K562 treated with DMSO at 1 percent for 48 hours (cell line): ENCODE measurements around the gene CALHM2. TPM values are rescaled to one million over a fixed set of nuclear protein-coding genes. Genes with fewer than 3 reads are reported as not detected.

ENCODE experiments used
- total RNA-seq: library from RNA; unstranded; fragments of 300-600 nt; gene quantifications from 2 replicates; pipeline ENCODE4 v1.2.3, GENCODE V29; 2022; ENCODE audit warnings: low replicate concordance; ENCODE audit errors: extremely low read depth

Gene CALHM2, protein sequence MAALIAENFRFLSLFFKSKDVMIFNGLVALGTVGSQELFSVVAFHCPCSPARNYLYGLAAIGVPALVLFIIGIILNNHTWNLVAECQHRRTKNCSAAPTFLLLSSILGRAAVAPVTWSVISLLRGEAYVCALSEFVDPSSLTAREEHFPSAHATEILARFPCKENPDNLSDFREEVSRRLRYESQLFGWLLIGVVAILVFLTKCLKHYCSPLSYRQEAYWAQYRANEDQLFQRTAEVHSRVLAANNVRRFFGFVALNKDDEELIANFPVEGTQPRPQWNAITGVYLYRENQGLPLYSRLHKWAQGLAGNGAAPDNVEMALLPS
- not detected in 2 replicates for total RNA-seq

DNA sequence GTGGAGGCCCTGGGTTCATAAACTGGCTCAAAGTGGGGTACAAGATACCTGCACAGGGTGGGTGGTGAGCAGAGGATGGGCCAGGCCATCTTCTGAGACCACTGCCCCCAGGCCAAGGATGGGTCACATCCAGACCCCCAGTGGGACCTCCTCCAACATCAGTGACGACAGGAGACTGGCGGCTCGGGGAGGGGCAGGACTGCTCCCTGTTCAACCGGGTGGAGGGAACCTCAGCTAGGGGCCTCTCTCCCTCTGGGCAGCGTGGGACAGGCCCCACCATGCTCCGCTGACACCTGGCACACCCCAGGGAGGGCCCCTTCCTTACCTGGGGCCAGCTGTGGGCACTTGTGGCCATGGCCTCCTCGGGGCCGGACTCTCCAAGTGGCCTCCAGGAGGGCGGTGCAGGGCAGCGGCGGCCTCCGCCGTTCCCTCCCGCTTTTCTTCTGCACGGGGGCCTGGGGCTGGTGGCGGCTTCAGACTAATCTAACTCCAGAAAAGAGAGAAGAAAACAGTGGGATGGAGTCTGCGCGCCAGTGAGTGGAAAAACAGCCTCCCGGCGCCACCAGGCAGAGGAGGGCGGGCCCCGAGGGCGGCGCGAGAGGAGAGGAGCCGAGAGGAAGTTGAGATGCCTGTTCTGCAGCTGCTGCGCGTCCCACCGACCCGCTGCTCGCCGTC lies at the start of gene CALHM2:
Gene CALHM2, minus strand, starts transcription at position 540 of the 675 bp plus-strand sequence. CDS start 2,429 bp downstream, outside the sequence.

DNA sequence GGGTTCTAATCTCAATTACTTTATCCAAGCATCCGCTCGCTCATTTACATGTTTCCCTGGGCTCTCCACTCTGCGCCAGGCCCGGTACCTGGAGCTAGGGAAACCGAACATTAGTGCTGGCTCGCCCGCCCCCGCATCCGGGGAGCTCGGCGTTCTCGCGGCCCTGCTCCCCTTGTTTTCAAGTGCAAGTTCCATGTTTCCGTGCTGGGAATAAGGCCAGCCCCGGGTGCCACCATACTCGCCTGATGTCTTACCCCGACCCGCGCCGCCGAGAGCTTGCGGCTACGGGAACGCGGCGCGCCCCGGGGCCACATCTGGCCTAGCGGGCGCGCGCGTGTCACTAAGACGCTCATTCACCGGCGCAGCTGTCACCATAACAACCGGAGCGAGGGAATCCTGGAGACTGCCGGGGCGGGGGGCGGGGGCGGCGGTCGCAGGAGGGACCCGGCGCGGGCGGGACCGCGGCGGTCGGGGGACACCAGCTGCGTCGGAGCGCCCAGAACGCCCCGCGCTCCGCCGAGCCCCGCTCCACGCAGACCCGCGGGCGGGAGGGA lies 41.3 kb upstream of the CALHM2 start, which contains the start of gene NEURL1:
Gene NEURL1, plus strand, starts transcription at position 344 of the 554 bp plus-strand sequence. CDS start 683 bp downstream, outside the sequence.

DNA sequence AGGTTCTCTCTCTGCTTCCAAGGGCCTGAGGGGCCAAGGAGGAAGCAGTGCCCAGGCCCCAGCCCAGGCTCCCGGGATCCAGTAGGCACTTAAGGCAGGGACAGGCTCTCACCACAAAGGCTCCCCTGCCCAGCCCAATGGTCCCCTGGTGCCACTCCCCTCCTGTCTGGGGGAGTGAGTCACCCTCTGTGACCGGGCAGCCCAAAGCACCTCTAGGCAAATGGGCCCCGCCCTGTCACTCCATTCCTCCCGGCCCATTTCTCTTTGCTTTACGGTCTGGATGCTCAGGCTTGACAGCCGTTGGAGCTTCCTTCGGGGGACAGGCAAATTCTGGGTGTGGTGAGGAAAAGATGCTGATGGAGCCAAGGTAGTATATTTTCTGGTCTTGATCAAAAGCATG lies 27.0 kb upstream of the CALHM2 start, which contains the start of gene CALHM3:
Gene CALHM3, minus strand, starts transcription at position 106 of the 400 bp plus-strand sequence. CDS start 208 bp downstream, outside the sequence.

DNA sequence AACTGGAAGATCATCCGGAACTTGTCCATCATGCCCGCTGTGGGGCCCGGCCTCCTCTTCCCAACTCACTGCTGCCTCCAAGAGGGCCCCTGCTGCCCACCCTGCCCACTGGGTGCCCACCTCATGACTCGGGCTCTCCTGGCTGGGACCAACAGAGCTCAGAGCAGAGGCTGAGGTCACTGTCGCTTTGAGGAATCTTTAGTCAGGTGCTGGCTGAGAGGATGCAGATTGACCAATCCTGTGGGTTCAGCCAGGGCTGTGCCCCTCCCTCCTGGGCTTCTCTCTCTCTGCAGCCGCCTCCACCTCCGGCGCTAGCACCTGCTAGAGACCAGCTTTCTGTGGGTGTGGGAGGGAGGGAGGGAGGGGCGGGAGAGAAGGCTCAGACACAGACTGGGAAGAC lies 6.5 kb upstream of the CALHM2 start, which contains the start of gene CALHM1:
Gene CALHM1, minus strand, starts transcription at position 181 of the 400 bp plus-strand sequence. Its CDS starts 149 bp downstream, at position 32.

Other genes starting within 250 kb of the CALHM2 start
- gene RPEL1, start 206.5 kb downstream of the CALHM2 start, total RNA-seq, result not detected in 2 replicates
- gene INA, start 175.2 kb downstream of the CALHM2 start, total RNA-seq, result not detected in 2 replicates
- gene PCGF6, start 101.2 kb downstream of the CALHM2 start, total RNA-seq, result not detected in 2 replicates
- not detected in 2 replicates for gene TAF5, start 84.4 kb downstream of the CALHM2 start, total RNA-seq
- not detected in 2 replicates for gene ATP5MK, start 55.9 kb downstream of the CALHM2 start, total RNA-seq
- not detected in 2 replicates for gene PDCD11, start 55.7 kb downstream of the CALHM2 start, total RNA-seq
- gene CALHM1, start 6.5 kb upstream of the CALHM2 start, total RNA-seq, result not detected in 2 replicates
- gene CALHM3, start 26.9 kb upstream of the CALHM2 start, total RNA-seq, result not detected in 2 replicates
- not detected in 2 replicates for gene NEURL1, start 41.3 kb upstream of the CALHM2 start, total RNA-seq